Measurements from ENCODE around the gene CIAO2B.

Gene CIAO2B

GRCh38 chr16:66895689-66895979 lies 38.6 kb downstream of the CIAO2B start:
- no peak overlapping the region for H3K4me3 Mint-ChIP-seq
- H3K36me3 Mint-ChIP-seq (ENCODE audit: low read depth): peaks cover 6% of the 10 kb centered on the region
- no peaks in the 10 kb centered on the region for H3K9me3 Mint-ChIP-seq
- peaks cover 22% of the 10 kb centered on the region for H3K27me3 Mint-ChIP-seq
- intact Hi-C loops (cut with micrococcal nuclease): no loop called here
- H3K27ac Mint-ChIP-seq: no peak overlapping the region
- peaks cover 17% of the 10 kb centered on the region for H3K4me1 Mint-ChIP-seq (ENCODE audit: low read depth)

DNA sequence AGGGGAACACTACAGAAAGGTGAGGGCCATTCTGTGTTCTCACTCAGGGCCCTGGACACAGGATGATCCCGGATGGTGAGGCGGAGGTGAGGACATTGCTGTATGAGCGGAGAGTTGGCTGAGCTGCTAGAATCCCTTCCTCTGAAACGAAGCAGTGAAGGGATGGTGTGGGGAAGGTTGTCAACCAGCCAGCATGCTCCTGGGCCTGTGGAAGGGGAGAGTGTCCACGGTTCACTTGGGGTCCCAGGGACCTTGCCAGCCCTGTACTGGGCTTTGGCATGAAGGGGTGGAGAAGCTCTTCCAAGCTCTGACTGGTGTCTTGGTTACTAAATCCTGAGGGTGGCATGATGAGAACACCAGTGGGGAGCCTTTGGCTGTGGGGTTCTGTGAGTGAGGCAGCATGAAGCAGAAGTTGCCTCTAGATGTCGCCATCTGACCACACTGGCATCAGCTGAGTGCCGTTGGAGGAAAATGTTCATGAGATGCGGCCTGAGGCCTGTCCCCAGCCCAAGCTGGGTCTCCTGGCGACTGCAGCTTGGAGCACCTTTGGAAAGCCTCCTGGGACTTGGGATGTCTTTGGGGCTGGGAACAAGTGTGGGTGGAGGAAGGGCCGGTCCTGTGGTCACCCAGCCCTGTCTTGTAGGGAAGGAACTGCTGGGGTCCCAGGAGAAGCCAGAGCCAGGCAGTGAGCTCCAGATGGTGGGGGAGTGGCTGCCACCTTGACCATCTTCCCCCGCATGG lies 39.1 kb downstream of the CIAO2B start:
- Mint-ChIP-seq H3K27me3 (peaks cover 21% of the 10 kb centered on the region), H3K9me3 (no peaks in the 10 kb centered on the region), H3K4me1 (ENCODE audit: low read depth) (peaks cover 14% of the 10 kb centered on the region), H3K4me3 (no peak overlapping the region), H3K27ac (no peak overlapping the region), H3K36me3 (ENCODE audit: low read depth) (peaks cover 6% of the 10 kb centered on the region)
- intact Hi-C loops (cut with micrococcal nuclease): no loop called here

GRCh38 chr16:66894055-66894454 lies 40.1 kb downstream of the CIAO2B start:
- Mint-ChIP-seq H3K27ac (no peak overlapping the region), H3K4me1 (ENCODE audit: low read depth) (peaks cover 6% of the 10 kb centered on the region), H3K27me3 (peaks cover 16% of the 10 kb centered on the region), H3K9me3 (no peaks in the 10 kb centered on the region), H3K4me3 (no peak overlapping the region), H3K36me3 (ENCODE audit: low read depth) (peaks cover 6% of the 10 kb centered on the region)
- intact Hi-C loops (cut with micrococcal nuclease): no loop called here

GRCh38 chr16:66891797-66892196 lies 42.4 kb downstream of the CIAO2B start:
- intact Hi-C loops (cut with micrococcal nuclease): no loop called here
- H3K27me3 Mint-ChIP-seq: peaks cover 15% of the 10 kb centered on the region
- H3K36me3 Mint-ChIP-seq (ENCODE audit: low read depth): peaks cover 15% of the 10 kb centered on the region
- H3K4me3 Mint-ChIP-seq: no peak overlapping the region
- peaks cover 6% of the 10 kb centered on the region for H3K4me1 Mint-ChIP-seq (ENCODE audit: low read depth)
- no peak overlapping the region for H3K27ac Mint-ChIP-seq
- H3K9me3 Mint-ChIP-seq: no peaks in the 10 kb centered on the region

DNA sequence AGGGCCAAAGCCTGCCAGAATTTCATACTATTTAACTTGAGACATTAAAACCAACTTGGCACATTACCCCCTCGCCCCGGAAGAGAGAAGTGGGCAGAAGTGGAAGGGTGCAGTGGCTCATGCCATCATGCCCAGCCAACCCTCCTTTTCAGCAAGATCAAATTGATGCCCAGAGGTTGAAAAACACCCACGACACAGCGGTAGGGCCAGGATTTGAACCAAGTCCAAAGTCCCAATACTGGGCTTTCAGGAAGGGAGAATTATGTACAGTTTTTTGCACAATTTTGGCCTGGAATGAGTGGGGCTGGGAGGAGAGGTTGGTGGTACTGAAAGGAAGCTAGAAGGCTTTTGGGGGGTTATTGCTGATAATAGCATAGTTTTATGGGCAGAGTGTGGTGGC lies 42.8 kb downstream of the CIAO2B start:
- Mint-ChIP-seq H3K4me3 (no peak overlapping the region), H3K36me3 (ENCODE audit: low read depth) (peaks cover 20% of the 10 kb centered on the region), H3K4me1 (ENCODE audit: low read depth) (peaks cover 6% of the 10 kb centered on the region), H3K27me3 (peaks cover 13% of the 10 kb centered on the region), H3K27ac (no peak overlapping the region), H3K9me3 (no peaks in the 10 kb centered on the region)
- intact Hi-C loops (cut with micrococcal nuclease): no loop called here

GRCh38 chr16:66890799-66891198 lies 43.4 kb downstream of the CIAO2B start:
- peaks cover 9% of the 10 kb centered on the region for H3K27me3 Mint-ChIP-seq
- H3K9me3 Mint-ChIP-seq: no peaks in the 10 kb centered on the region
- H3K36me3 Mint-ChIP-seq (ENCODE audit: low read depth): peaks cover 22% of the 10 kb centered on the region
- intact Hi-C loops (cut with micrococcal nuclease): no loop called here
- H3K4me1 Mint-ChIP-seq (ENCODE audit: low read depth): peaks cover 6% of the 10 kb centered on the region
- H3K27ac Mint-ChIP-seq: no peak overlapping the region
- no peak overlapping the region for H3K4me3 Mint-ChIP-seq

DNA sequence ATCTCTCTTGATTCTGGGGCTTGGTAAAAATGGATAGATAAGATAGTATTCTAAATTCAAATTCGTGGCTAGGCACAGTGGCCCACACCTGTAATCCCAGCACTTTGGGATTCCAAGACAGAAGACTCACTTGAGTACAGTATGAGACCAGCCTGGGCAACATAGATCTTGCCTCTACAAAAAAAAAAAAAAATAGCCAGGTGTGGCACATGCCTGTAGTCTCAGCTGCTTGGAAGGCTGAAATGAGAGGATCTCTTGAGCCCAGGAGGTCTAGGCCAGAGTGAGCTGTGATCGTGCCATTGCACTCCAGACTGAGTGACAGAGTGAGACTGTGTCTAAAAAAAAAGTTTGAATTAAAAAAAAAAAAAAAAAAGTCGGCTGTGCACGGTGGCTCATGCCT lies 44.6 kb downstream of the CIAO2B start:
- H3K36me3 Mint-ChIP-seq (ENCODE audit: low read depth): peaks cover 33% of the 10 kb centered on the region
- no peaks in the 10 kb centered on the region for H3K9me3 Mint-ChIP-seq
- H3K4me3 Mint-ChIP-seq: no peak overlapping the region
- H3K27me3 Mint-ChIP-seq: peaks cover 3% of the 10 kb centered on the region
- peaks cover 1% of the 10 kb centered on the region for H3K4me1 Mint-ChIP-seq (ENCODE audit: low read depth)
- intact Hi-C loops (cut with micrococcal nuclease): no loop called here
- H3K27ac Mint-ChIP-seq: no peak overlapping the region

DNA sequence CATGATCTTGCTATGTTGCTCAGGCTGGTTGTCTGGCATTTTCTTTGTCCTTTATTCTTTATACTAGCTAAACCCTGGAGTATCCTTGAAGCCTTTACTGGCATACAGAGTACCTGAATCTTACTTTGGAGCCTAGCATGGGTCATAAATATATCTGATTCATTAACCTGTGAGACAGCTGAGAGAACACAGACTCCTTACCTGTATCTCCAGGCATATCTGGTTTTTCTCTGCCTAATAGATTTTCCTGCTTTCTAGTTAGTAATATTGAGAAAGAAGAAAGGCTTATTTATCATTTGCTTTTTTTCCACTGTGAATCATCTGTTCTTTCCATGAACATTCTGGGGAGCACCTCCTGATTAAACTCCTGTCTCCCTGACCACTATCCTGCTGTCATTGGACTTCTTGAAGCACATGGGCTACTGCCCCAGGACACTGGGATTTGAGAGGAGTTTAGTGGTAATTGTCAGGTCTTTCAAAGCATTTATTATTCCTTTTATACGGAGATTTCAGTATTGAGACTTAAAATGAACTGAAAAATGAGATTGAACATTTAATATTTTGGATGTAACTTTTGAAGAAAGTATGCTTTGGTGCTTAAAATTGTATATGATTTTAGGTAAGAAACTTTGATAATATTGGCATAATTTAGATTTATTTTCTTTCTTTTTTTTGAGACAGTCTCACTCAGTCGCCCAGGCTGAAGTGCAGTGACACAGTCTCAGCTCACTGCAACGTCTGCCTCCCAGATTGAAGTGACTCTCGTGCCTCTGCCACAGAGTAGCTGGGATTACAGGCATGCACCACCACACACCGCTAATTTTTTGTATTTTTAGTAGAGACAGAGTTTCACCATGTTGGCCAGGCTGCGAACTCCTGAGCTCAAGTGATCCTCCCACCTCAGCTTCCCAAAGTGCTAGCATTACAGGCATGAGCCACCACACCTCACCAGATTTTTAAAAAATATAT lies 45.3 kb downstream of the CIAO2B start:
- Mint-ChIP-seq H3K9me3 (no peaks in the 10 kb centered on the region), H3K27me3 (no peaks in the 10 kb centered on the region), H3K36me3 (ENCODE audit: low read depth) (peaks cover 40% of the 10 kb centered on the region), H3K4me3 (no peak overlapping the region), H3K27ac (no peak overlapping the region), H3K4me1 (ENCODE audit: low read depth) (no peaks in the 10 kb centered on the region)
- intact Hi-C loops (cut with micrococcal nuclease): no loop called here

DNA sequence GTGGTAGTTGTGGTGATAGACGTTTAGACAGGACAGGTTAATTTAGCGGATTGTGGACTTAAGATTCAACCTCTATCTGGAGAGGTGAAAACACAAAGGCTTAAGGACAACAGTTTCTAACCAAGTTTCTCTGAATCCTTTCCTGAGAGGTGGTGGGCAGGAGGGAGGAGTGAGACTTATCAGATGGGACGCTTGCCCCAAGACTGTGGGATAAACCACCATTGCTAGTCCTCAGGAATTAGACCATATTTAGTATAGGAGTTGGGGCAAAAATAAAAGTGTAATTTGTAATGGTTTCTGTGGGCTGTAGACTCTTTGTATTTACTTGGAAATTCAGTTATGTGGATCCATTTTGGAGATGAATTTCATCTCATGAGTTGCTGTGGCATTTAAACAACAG lies 47.3 kb downstream of the CIAO2B start:
- peaks cover 40% of the 10 kb centered on the region for H3K36me3 Mint-ChIP-seq (ENCODE audit: low read depth)
- no peak overlapping the region for H3K27ac Mint-ChIP-seq
- H3K27me3 Mint-ChIP-seq: peaks cover 4% of the 10 kb centered on the region
- intact Hi-C loops (cut with micrococcal nuclease): no loop called here
- H3K9me3 Mint-ChIP-seq: no peaks in the 10 kb centered on the region
- H3K4me1 Mint-ChIP-seq (ENCODE audit: low read depth): peaks cover 6% of the 10 kb centered on the region
- H3K4me3 Mint-ChIP-seq: no peak overlapping the region

DNA sequence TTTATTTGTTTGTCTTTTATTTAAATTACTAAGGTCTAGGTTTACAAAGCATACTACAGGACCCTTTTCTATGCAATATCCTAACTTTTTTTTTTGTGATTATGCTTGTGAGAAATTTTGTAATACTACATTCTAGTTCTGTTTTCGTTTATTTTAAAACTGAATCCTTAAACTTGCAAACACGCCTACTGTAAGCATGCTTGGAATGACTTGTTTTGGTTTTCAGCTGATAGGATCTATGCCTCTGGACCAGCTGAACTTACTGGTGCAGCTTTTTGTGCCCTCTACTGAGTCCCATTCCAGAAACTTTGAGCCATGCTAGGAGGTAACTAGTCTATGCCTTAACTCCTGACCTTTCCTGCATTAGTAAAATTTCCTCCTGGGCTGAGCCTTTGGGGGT lies 47.9 kb downstream of the CIAO2B start:
- Mint-ChIP-seq H3K27ac (no peak overlapping the region), H3K4me3 (no peak overlapping the region), H3K27me3 (peaks cover 7% of the 10 kb centered on the region), H3K9me3 (no peaks in the 10 kb centered on the region), H3K36me3 (ENCODE audit: low read depth) (peaks cover 37% of the 10 kb centered on the region), H3K4me1 (ENCODE audit: low read depth) (peaks cover 9% of the 10 kb centered on the region)
- intact Hi-C loops (cut with micrococcal nuclease): no loop called here

DNA sequence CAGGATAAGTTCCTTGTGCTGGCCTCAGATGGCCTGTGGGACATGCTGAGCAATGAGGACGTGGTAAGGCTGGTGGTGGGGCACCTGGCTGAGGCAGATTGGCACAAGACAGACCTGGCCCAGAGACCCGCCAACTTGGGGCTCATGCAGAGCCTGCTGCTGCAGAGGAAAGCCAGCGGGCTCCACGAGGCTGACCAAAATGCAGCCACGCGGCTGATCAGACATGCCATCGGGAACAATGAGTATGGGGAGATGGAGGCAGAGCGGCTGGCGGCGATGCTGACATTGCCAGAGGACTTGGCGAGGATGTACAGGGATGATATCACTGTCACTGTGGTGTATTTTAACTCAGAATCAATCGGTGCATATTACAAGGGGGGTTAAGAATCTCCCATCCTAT lies 48.7 kb downstream of the CIAO2B start:
- Mint-ChIP-seq H3K27me3 (peaks cover 12% of the 10 kb centered on the region), H3K4me1 (ENCODE audit: low read depth) (peaks cover 11% of the 10 kb centered on the region), H3K4me3 (no peak overlapping the region), H3K9me3 (no peaks in the 10 kb centered on the region), H3K27ac (no peak overlapping the region), H3K36me3 (ENCODE audit: low read depth) (peaks cover 36% of the 10 kb centered on the region)
- intact Hi-C loops (cut with micrococcal nuclease): no loop called here

GRCh38 chr16:66882702-66883101 lies 51.5 kb downstream of the CIAO2B start:
- no peaks in the 10 kb centered on the region for H3K9me3 Mint-ChIP-seq
- intact Hi-C loops (cut with micrococcal nuclease): loop anchor here (5.0 kb wide), 1 partner anchor 45 kb away; the partner anchor contains the start of gene RRAD
- peaks cover 37% of the 10 kb centered on the region for H3K4me1 Mint-ChIP-seq (ENCODE audit: low read depth)
- H3K36me3 Mint-ChIP-seq (ENCODE audit: low read depth): peaks cover 35% of the 10 kb centered on the region
- H3K27ac Mint-ChIP-seq: no peak overlapping the region
- H3K4me3 Mint-ChIP-seq: no peak overlapping the region
- peaks cover 21% of the 10 kb centered on the region for H3K27me3 Mint-ChIP-seq
